ENCODE measurements around the gene SPEM2.

Gene SPEM2

DNA sequence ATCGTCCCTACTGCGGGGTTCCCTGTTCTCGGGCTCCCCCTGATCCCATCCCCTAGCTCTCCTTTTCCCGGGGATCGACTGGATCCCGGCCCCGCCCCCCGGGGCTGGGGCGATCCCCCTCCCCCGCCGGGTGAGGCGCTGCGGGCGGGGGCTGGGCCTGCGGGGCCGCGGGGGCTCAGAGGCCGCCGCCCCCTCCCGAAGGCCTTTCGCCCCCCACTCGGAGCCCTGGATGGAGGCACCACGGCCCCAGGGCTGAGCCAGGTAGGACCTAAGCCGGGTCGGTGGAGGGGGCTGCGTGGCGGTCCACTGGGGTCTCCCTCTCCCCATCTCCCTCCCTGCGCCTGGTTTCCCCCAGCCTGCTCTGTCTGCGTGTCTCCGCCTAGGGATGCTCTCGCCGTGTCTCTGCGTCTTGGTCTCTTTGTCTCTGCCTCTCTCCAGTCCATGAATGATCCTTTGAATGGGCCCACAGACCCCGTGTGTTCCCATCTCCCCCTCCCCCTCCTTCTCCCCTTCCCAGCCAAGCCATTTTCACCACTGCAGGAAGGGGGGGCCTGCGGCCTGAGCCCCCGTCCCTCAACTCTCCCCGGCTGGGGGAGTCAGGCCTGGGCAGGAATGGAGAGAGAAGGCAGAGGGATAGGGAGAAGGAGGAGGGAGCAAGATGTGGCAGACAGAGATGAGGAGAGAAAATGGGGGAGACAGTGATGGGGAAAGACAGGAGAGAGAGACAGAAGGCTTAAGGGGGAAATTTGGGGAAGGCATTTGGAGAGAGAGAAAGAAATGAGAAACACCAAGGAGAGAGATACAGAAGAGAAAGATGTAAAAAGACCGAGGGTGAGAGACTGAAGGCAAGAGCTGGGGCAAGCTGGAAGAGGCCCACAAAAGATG lies 19.8 kb upstream of the SPEM2 start:
- Histone ChIP-seq H3K4me3 (replicated peaks; ENCODE audit: low read depth, low read length) (peak overlapping the region; percentile 93; the same call in 1 of the 2 replicates), H3K27me3 (replicated peaks; ENCODE audit: control insufficient read depth, insufficient read depth, low read length) (no peaks in the 10 kb centered on the region; the same call in none of the 2 replicates), H3K36me3 (ENCODE audit: control insufficient read depth, insufficient read depth, low read length) (no peaks in the 10 kb centered on the region)
- DNase-seq (ENCODE audit: extremely low read depth, insufficient read length), result no peak
- TF ChIP-seq, protein P1, sequence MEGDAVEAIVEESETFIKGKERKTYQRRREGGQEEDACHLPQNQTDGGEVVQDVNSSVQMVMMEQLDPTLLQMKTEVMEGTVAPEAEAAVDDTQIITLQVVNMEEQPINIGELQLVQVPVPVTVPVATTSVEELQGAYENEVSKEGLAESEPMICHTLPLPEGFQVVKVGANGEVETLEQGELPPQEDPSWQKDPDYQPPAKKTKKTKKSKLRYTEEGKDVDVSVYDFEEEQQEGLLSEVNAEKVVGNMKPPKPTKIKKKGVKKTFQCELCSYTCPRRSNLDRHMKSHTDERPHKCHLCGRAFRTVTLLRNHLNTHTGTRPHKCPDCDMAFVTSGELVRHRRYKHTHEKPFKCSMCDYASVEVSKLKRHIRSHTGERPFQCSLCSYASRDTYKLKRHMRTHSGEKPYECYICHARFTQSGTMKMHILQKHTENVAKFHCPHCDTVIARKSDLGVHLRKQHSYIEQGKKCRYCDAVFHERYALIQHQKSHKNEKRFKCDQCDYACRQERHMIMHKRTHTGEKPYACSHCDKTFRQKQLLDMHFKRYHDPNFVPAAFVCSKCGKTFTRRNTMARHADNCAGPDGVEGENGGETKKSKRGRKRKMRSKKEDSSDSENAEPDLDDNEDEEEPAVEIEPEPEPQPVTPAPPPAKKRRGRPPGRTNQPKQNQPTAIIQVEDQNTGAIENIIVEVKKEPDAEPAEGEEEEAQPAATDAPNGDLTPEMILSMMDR (IDR thresholded peaks at IDR 0.05; ENCODE audit: insufficient read depth, low read length, poor library complexity, severe bottlenecking), result no peak

- Histone ChIP-seq H3K4me3 (replicated peaks; ENCODE audit: low read depth, low read length) (no peak overlapping the region), H3K27me3 (replicated peaks; ENCODE audit: control insufficient read depth, insufficient read depth, low read length) (no peaks in the 10 kb centered on the region; the same call in none of the 2 replicates), H3K36me3 (ENCODE audit: control insufficient read depth, insufficient read depth, low read length) (no peaks in the 10 kb centered on the region)
- DNase-seq (ENCODE audit: extremely low read depth, insufficient read length), result no peak
- TF ChIP-seq, protein P1 (IDR thresholded peaks at IDR 0.05; ENCODE audit: insufficient read depth, low read length, poor library complexity, severe bottlenecking), result no peak
These were observed 19.1 kb upstream of the SPEM2 start for GRCh38 chr17:7406235-7406825.

GRCh38 chr17:7407082-7407481 lies 18.3 kb upstream of the SPEM2 start:
- DNase-seq (ENCODE audit: extremely low read depth, insufficient read length), result no peak
- TF ChIP-seq, protein P1 (IDR thresholded peaks at IDR 0.05; ENCODE audit: insufficient read depth, low read length, poor library complexity, severe bottlenecking), result no peak
- H3K36me3 ChIP-seq (ENCODE audit: control insufficient read depth, insufficient read depth, low read length), result no peaks in the 10 kb centered on the region
- no peaks in the 10 kb centered on the region; the same call in none of the 2 replicates for H3K27me3 ChIP-seq (replicated peaks; ENCODE audit: control insufficient read depth, insufficient read depth, low read length)
- no peak overlapping the region for H3K4me3 ChIP-seq (replicated peaks; ENCODE audit: low read depth, low read length)

GRCh38 chr17:7407485-7408251 lies 17.7 kb upstream of the SPEM2 start, which contains the start of gene NLGN2:
Gene NLGN2 (plus strand): TSS chr17:7407845. CDS start chr17:7408256, 411 bp downstream.
- TF ChIP-seq, protein P1 (IDR thresholded peaks at IDR 0.05; ENCODE audit: insufficient read depth, low read length, poor library complexity, severe bottlenecking), result no peak
- no peak for DNase-seq (ENCODE audit: extremely low read depth, insufficient read length)
- no peak within 1 kb of the TSS for H3K4me3 ChIP-seq (replicated peaks; ENCODE audit: low read depth, low read length)
- H3K27me3 ChIP-seq (replicated peaks; ENCODE audit: control insufficient read depth, insufficient read depth, low read length), result no peaks in the 10 kb centered on the region; the same call in none of the 2 replicates
- H3K36me3 ChIP-seq (ENCODE audit: control insufficient read depth, insufficient read depth, low read length), result no peaks in the 10 kb centered on the region

DNA sequence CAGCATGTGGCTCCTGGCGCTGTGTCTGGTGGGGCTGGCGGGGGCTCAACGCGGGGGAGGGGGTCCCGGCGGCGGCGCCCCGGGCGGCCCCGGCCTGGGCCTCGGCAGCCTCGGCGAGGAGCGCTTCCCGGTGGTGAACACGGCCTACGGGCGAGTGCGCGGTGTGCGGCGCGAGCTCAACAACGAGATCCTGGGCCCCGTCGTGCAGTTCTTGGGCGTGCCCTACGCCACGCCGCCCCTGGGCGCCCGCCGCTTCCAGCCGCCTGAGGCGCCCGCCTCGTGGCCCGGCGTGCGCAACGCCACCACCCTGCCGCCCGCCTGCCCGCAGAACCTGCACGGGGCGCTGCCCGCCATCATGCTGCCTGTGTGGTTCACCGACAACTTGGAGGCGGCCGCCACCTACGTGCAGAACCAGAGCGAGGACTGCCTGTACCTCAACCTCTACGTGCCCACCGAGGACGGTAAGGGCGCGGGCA lies 17.1 kb upstream of the SPEM2 start:
- H3K4me3 ChIP-seq (replicated peaks; ENCODE audit: low read depth, low read length), result no peak overlapping the region
- TF ChIP-seq, protein P1 (IDR thresholded peaks at IDR 0.05; ENCODE audit: insufficient read depth, low read length, poor library complexity, severe bottlenecking), result no peak
- H3K36me3 ChIP-seq (ENCODE audit: control insufficient read depth, insufficient read depth, low read length), result no peaks in the 10 kb centered on the region
- no peaks in the 10 kb centered on the region; the same call in none of the 2 replicates for H3K27me3 ChIP-seq (replicated peaks; ENCODE audit: control insufficient read depth, insufficient read depth, low read length)
- no peak for DNase-seq (ENCODE audit: extremely low read depth, insufficient read length)
